Esophagus squamous epithelium (tissue), 4 donors: ENCODE data around the gene DENND2D.

ENCODE experiments used
- CTCF ChIP-seq, 6 experiments: fragments of 450-650 bp in 4 of 6; fragments of 200-600 bp in 2 of 6; sonication (generic) in 2 of 6; IDR thresholded peaks; one replicate each; pipeline ENCODE4 v1.5.1; 2016 to 2019; ENCODE audit warnings: antibody characterized with exemption in 6 of 6, mild to moderate bottlenecking in 4 of 6, moderate library complexity in 4 of 6
- POLR2A ChIP-seq, 4 donors: fragments of 450-650 bp; IDR thresholded peaks; one replicate each; pipeline ENCODE4 v1.6.1; 2017; ENCODE audit warnings: antibody characterized with exemption in 4 of 4, mild to moderate bottlenecking in 4 of 4, moderate library complexity in 3 of 4

GRCh38 chr1:111216751-111217150 is 16.3 kb upstream of the DENND2D start:
- TF ChIP-seq CTCF (IDR thresholded peaks at IDR 0.05): no peak
- TF ChIP-seq POLR2A (IDR thresholded peaks at IDR 0.05): no peak
